EL (cell line): Measurements from ENCODE around the gene PDE9A.
"Not testable (repeated sequence)": the region's sequence is repeated elsewhere in the genome, so short reads cannot be mapped to it uniquely, and the experiment has no call there.

Experiments
- DNase-seq: peaks from one replicate; pipeline ENCODE4 v3.0.0-alpha.2; 2016

PDE9A gene

DNA sequence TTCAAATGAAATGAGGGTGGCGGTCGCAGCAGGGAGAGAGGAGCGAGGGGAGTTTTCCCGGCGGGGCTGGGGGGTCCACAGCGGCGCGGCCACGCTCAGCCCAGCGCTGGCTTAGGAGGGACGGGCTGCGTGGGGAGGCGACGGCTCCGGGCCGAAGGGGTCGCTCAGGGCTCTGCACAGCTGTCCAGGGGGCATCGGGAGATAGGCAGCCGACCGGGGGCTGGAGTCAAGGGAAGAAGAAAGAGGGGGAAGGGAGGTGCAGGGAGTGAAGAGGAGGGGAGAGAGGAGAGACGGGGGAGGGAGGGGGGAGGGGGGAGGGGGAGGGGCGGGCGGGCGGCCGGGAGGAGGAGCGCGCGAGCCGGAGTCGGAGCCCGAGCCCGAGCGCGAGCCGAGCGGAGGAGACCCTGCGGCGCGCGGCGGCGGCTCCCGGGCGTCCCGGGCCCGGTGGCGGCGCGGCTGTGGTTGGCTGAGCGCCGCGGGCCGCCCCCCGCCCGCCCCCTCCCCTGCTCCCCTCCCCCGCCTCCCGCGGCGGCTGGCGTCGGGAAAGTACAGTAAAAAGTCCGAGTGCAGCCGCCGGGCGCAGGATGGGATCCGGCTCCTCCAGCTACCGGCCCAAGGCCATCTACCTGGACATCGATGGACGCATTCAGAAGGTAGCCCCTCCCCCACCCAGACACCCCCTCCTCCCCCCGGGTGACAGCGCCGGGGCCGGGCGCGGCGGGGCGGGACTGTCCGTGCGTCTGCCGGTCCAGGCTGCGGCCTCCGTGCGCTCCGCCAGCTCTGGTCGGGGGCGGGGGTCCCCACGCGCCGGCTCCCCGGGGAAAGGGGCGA is at the start of gene PDE9A:
Gene PDE9A (plus strand): TSS at position 391 of the 831 bp plus-strand sequence. CDS start 194 bp downstream, at position 585.
- DNase-seq = no peak

DNA sequence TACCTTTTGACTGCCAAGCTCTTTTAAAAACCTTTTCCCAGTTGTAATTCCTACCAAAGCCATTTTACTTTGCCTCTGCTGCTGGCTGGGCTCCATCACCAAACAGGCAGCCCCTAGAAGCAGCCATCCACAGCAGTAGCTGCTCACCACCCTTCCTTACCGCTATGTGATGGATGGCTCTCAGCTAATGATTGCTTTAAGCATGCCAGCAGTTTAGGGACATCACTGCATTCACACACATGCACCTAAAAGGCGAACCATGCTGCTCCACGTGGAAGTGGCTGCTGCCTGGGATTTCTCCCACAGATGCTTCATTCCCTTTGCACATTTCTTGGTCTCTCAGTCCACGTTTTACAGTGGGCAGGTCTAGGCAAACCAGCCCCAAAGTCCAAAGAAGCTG is 46.3 kb upstream of the PDE9A start:
- DNase-seq = no peak

DNA sequence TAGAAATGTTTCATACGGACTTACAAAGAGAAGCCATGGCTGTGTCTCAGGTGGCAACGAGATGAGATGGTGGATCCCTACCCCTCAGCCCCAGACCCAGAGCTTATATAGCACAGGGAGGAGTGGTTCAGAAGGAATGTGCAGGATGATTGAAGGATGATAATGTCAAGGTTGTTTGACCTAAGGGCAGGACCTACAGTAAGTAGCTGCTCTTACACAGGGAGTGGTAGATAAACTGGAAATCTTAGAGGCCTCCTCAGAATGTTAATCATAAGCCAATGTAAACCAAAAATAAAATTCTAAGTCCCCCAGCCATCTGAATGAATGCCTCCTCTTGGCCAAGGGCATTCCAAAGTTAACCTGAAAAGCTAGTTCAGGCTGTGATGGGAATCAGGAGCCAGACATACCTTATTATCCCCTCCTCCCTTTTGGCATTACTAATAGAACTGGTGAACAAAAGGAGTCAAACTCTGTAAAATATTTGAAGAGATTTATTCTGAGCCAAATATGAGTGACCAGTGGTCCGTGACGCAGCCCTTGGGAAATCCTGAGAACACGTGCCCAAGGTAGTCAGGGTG is 45.8 kb upstream of the PDE9A start:
- DNase-seq = no peak

DNA sequence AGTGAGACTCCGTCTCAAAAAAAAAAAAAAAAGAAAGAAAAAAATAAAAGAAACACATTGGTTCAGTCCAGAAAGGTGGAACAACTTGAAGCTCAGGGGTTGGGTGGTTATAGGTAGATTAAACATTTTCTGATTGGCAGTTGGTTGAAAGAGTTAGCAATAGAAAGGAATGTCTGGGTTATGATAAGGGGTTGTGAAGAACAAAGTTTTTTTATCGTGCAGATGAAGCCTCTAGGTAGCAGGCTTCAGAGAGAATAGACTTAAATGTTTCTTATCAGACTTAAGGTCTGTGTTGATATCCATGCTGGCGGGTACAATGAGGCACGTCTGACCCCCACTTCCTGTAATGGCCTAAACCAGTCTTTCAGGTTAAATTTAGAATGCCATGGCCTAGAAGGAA is 45.0 kb upstream of the PDE9A start:
- no peak for DNase-seq

DNA sequence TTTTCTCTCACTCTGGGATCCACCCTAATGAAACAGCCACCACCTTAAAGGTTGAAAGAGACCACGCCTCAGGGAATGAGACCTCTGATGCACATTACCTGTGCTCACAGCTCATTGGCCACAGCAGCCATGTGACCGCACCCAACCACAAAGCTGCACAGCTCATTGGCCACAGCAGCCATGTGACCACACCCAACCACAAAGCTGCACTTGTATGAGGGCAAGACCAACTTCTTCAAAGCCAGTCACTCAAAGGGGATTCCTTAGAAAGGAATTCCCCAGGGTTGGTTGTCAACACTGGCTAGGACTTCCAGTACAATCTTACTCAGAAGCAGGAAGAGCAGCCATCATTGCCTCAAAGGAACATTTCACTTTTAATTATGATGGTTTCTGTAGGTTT is 43.6 kb upstream of the PDE9A start:
- DNase-seq = no peak

DNA sequence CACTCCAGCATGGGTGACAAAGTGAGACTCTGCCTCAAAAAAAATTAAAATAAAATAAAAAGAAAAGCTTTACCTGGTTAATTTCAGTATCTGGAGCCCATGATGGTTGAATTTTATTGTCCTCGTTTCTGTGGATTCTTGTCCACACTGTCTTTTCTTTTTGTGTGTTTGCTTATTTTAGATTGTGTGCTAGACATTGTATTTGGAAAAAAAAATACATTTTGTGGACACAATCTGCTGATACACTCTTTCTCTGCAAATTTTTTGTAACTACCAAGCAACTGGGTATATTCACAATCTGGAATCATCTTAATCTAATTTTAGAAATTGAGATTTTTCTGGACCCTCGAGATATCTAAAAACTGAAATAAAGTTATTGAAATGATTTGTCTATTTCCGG is 41.6 kb upstream of the PDE9A start:
- no peak for DNase-seq

DNA sequence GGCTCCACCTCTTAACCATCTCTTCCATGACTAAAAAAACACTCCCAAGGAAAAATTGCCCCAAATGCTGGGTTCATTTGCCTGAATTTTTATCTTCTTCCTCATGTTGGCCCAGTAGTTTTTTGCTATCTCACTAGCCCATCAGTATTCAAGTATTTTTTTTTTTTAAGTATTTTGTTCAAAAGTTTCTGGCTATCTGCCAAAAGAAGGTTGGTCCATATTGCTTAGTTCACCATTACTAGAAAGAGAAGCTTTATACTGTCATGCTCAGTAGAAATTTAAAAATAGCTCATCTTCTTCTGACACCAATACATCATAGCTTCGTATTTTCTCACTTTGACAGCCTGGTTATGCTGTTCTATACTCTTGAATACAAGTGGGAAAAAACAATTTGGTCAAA is 41.0 kb upstream of the PDE9A start:
- DNase-seq = no peak

DNA sequence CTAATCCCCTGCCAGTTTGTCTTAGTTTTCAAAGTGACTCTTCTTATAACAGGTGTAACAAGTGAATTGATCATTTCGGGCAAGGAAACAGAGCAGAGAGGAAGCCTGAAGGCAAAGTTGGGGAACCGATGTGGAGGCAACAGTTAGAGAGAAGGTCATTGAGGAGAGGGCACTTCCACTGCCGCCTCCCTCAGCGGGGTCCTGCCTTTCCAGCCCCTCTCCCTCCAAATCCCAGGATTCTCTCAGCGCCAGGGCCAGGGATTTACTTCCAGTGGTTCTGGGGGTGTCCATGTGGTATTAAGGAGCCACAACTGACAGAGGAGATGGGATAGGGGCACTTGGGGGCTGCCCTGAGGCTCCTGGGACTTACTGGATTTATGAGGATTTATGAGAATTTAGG is 39.7 kb upstream of the PDE9A start:
- no peak for DNase-seq

DNA sequence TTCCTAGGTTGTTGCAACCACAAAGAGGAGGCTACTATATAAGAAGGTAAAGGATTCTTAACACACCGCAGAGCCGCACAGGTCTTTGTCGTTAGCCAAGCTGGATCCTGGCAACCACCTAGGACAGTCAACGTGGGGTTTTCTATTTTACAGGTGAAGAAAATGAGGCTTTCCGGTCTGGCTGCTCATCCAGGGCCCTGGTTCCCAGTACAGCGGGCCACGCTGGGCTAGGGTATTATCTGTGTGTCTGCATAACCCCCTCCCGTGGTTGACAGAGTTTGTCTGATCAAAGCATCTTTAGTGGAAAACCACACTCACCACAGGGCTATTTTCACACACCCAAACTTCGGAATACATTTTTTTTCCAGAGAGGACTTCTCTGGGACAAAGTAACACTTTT is 39.0 kb upstream of the PDE9A start:
- no peak for DNase-seq

DNA sequence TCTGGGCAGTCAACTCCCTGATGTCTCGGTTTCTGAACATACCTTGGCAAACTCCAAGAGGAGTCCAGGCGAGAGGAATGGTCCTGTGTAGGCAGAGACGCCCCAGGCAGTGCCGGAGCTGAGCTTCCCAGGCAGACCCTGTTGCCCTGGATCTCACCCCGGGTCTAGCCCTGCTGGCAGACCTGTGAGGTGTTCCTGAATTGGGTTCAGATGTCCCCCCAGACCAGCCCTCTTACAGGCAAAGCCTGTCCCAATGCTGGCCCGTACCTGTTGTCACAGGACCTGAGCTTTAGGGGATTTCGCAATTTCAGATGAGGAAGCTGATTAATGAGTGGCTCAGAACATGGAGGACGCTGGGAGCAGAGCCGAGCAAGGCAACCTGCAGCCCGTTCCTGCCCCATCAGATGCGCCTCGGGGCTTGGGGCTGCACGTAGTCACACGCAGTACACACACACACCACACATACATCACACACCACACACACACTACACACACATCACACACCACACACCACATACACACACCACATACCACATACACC is 38.5 kb upstream of the PDE9A start:
- DNase-seq = peak; percentile 14

DNA sequence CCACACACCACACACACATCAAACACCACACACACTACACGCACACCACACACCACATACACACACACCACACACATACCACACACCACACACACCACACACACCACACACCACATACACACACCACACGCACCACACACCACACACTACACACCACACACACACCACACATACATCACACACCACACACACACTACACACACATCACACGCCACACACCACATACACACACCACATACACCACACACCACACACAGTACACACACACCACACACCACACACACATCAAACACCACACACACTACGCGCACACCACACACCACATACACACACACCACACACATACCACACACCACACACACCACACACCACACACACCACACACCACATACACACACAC is 38.0 kb upstream of the PDE9A start:
- DNase-seq = not testable (repeated sequence)

DNA sequence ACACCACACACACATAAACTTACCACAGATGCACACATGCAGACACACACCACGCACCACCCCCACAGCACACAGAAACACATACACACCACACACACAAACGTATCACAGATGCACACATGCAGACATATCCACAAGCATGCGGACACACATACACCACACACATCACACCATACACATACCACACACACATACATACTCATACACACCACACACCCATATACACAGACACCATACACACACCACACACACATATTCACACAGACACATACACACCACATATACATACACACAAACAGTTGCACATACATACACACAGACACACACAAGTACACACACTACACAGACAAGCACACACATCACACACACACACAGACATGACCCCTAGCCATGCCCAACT is 37.5 kb upstream of the PDE9A start:
- DNase-seq = no peak

DNA sequence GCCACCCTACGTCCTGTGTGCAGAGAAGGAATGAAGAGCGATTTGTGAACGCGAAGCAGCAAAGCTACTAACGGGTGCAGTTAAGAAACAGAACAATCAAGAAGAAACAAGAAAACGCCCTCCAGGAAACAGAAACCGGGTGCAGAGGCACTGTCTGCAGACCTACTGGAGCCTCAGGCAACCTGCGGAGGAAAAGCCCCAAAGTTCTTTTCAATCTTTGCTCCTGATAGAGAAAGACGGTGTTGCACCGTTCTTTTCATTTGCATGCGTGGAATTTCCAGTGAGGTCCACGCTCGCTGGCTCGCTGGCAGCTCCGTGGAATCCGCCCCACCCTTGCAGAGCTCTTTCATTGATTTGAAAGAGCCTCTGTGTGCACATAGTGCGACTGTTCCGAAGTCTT is 37.0 kb upstream of the PDE9A start:
- no peak for DNase-seq

DNA sequence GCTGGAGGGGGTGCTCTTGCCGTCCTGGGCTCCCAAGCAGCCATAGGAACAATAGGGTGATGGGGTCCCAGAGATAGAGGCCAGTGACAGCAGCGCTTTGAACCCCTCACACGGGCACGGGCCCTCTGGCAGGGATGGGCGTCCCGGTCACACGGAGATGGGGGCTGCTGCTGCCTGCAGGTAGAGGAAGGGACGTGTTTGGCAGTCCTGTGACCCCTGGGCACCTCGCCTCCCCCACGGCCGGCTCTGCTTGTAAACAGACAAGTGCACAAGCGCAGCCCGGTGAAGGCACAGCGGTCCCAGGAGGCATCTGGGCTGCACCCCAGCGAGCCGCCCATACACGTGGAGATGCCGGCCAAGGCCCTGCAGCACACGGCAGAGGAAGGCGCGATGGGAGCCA is 36.5 kb upstream of the PDE9A start:
- no peak for DNase-seq

DNA sequence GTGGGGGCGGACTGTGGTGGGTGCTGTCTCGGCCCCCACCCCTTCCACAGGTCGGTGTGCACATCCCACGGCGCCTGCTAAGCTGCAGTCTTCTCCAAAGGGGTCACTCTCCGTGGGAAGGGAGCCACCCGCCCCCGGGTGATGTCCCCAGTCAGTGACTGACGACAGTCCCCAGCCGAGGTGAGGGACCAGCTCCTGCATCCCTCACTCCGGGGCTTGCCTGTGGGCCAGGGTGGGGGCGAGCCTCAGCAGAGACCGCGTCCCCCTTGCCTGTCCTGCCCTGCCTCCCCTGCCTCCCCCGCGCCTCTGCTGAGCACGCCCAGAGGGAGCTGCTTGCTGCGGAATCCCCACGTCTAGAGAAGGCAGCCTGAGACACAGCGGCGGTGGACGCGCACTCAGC is 35.9 kb upstream of the PDE9A start:
- DNase-seq = no peak

DNA sequence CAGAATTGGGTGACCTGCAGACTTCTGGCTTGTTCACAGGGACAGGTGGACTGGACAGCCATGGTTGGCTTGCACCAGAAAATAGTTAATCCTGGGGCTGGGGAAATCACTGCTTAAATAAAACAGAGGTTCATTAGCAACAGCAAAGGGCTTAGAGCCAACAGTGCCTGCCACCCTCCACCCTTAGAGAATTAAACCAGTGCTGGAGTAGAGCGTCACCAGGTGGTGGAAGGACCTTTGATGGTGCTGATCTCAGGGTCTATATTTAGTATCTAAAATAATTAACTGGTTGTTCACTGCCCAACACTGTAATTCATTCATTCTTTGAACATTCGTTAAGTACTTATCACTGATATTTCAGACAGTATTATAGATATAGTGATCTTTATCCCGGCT is 34.7 kb upstream of the PDE9A start:
- no peak for DNase-seq

DNA sequence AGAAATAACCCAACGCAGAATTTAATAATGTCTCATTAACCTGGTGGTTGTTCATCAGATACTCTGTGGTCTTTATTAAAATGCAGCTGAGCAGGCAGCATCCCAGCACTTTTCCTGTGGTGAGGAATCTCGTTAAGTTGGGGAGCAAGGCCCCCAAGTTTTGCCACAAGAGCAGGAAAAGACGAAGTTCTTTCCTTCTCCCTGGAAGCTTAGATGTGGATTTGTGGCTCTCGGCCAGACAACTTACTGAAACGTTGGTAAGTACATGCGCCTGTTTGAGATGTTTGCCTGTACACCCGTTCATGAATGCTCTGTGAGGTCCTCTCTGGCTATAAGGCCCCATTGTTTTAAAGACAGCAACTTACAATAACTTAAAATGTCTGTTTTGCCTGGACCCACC is 34.3 kb upstream of the PDE9A start:
- no peak for DNase-seq

DNA sequence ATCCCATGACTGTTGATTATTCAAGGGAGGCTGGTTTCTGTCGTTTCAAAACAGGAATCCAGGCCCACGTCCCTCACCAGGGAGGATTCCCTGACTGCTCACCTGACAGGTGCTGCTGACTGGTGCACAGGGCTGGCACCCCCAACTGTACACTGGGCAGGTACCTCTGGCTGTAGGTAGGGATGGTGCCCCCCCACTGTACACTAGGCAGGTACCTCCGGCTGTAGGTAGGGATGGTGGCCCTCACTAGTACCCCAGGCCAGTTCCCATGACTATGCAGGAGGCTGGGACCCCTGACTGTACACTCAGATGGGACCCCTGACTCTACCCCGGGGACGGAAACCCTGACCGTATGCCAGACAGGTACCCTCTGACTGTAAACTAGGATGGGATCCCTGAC is 33.6 kb upstream of the PDE9A start:
- DNase-seq = no peak

DNA sequence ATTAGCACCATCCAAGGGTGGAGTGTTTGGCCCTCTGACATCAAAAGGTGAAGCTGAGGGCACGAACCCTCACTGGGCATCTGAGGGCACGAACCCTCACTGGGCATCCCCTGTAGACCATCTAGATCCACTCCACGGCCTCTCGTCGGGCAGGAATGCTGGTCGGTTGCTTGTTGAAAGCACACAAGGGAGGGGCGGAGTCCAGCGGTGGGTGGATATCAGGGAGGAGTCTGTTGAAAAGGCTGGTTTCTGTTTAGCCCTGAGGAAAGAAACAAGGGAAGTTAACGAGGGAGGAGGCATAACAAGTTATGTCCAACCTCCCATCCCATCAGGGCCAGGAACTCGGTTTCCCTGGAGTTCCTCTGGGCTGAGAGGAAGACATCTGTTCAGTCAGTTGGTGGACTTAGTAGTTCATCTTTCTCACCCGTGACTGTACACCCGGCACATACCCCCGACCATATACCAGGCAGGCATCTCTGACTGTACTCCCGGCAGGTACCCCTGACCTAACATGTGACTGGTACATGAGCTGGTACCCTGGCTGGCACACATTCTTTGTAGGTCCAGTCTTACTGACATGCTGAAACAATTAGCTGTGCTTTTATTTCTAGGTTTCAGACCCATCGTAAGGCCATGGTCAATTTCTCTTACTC is 32.1 kb upstream of the PDE9A start:
- no peak for DNase-seq

DNA sequence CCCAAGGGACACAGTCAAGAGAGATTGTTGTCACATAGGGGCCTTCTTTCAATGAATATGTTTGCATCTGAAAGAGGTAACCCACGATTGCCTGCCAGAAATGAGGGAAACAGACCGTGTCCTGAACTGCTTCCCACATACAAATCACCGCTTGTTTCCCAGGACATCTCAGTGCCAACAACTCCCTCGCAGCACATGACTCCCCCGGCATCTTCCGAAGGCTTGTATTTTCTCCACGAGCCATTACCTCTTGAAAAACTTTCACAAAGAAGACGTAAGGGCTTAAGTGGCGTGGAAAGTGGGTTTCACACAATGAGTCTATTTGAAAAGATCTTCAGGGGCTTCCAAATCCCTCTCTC is 31.6 kb upstream of the PDE9A start:
- DNase-seq = no peak

DNA sequence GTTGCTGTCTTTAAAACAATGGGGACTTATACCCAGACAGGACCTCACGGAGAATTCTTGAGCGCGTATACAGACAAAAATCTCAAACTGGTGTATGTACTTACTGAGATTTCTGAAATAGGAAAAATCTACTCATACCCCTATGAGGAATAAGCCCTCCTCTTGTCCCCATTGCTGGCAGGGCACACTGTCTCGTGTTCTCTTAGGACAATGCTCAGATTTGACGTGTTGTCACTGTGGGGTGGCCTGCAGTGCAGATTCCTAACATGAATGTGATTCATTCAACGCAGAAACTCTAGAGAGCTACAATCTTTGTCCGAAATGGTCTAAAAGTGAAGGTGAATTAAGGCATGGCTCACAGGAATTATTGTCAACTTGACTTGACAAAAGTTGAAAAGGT is 31.1 kb upstream of the PDE9A start:
- DNase-seq = no peak

DNA sequence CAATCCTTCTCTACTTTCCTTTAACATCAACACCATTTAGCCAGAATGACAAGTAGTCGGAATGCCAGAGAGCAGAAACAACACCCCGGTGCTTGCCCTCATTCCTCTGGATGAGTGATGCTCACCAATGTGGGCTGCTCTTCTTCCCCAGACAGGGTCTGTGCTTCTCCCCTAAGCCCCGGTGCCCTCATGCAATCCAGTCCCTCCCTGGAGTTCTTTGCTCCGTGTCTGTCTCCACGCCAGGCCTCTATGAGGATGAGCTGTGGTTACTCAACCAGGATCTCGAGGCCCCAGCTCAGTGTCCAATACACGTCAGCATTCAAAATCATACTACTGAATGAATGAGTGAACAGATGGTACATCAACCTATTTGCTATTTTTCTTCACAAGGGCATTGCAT is 29.7 kb upstream of the PDE9A start:
- DNase-seq = no peak

DNA sequence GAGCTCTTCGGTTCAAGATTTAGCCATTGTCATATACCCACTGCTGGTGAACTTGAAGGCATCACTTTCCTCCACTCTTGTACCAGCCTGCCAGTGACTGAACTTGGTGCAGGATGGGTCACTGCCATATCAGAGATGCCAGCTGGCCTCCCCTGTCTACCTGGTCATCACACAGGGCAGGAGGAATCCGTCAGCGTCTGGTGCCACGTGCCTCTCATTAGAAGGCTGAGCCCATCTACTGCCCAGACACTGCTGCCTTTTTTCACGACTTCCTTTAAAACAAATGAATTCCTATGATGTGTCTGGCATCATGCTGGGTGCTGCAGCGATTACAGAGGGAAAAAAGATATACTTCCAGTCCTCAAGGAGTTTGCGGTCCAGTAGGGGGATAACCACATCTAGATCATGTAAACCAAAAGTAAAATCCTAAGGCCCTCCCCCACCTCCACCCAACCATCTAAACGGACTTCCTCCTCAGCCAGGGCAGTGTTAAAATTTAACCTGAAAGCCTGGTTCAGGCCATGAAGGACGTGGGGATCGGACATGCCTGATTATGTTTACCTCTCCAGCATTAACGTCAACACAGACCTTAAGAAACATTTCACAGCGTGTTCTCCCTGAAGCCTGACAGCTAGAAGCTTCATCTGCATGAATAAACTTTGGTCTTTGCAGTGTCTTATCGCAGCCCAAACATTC is 29.2 kb upstream of the PDE9A start:
- no peak for DNase-seq

DNA sequence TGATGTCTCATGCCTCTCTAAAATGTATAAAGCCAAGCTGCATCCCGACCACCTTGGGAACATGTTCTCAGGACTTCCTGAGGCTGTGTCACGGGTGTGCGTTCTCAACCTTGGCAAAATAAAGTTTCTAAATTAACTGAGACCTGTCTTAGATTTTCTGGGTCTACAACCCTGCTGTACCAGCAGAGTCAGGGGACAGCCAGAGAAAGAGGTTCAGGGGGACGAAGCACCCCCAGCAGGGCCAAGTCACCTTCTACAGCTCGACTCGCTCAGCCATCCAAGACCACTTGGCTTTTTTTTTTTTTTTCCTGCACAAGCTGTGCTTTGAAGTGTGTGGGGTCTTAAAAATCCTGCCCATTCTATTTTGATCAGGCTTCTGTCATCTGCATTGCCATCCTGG is 28.5 kb upstream of the PDE9A start:
- no peak for DNase-seq
